ENCODE data around the gene RNF182. TPM values are rescaled to one million over a fixed set of nuclear protein-coding genes. Genes with fewer than 3 reads are reported as not detected.

Gene RNF182
- total and polyA plus RNA-seq, 9 of the 15 experiments (the other 6 are each of a cell fraction or from before 2014, with no cell fraction given) = 12.8 to 22.8 (median 17.5) TPM

GRCh38 chr6:13941902-13942301, 17.1 kb downstream of the RNF182 start (continued):
- TF ChIP-seq E2F8 (IDR thresholded peaks at IDR 0.05; ENCODE audit: low read depth, partially characterized antibody) (peak; percentile 25), ZNF316 (IDR thresholded peaks at IDR 0.05) (0 out of 2 replicates have a peak, but pooled peaks have one; percentile 15), MCM5 (IDR thresholded peaks at IDR 0.05; ENCODE audit: low read depth) (no peak), SMAD2 (IDR thresholded peaks at IDR 0.05; ENCODE audit: low read depth, low read length) (no peak), REST (IDR thresholded peaks at IDR 0.05; ENCODE audit: borderline replicate concordance) (no peak; the same call in 1 of the 2 replicates), REST (CRISPR knock-in tag; IDR thresholded peaks at IDR 0.05; ENCODE audit: low read depth) (no peak), SRSF7 (optimal IDR thresholded peaks at IDR 0.05; ENCODE audit: low read depth, low read length) (no peak), LEF1 (IDR thresholded peaks at IDR 0.05) (0 out of 2 replicates have a peak, but pooled peaks have one; percentile 30), CHAMP1 (IDR thresholded peaks at IDR 0.05) (peak; percentile 87), XRCC3 (IDR thresholded peaks at IDR 0.05) (peak; percentile 78; the same call in 1 of the 2 replicates), ZEB2 (IDR thresholded peaks at IDR 0.05) (peak; percentile 61; the same call in 1 of the 2 replicates), SIRT6 (IDR thresholded peaks at IDR 0.05; ENCODE audit: low read depth, low read length) (no peak), THAP12 (CRISPR knock-in tag; IDR thresholded peaks at IDR 0.05) (no peak)
